A549 (cell line): Measurements from ENCODE around the gene RBM26.

ENCODE experiments used
- CBX8 ChIP-seq: fragments of 200-600 bp; sonication (generic); IDR thresholded peaks from 2 replicates; pipeline ENCODE4 v1.6.1; 2016
- CEBPB ChIP-seq, 2 experiments: fragments of >200 bp in 1 of 2; sonication (Bioruptor Twin) in 1 of 2; formaldehyde crosslinking in 1 of 2; IDR thresholded peaks; 2 replicates each; pipeline ENCODE4 v1.6.1; 2012 to 2016
- CHD2 ChIP-seq: fragments of 150-350 bp; IDR thresholded peaks from 2 replicates; pipeline ENCODE4 v1.6.1; 2014; ENCODE audit warnings: low read length; ENCODE audit not compliant: partially characterized antibody
- EP300 ChIP-seq, 2 experiments: fragments of >200 bp; sonication (Bioruptor Twin); formaldehyde crosslinking; IDR thresholded peaks; 2 replicates in 1 of 2; 3 replicates in 1 of 2; pipeline ENCODE4 v1.6.1; 2016 to 2017
- MAX ChIP-seq: IDR thresholded peaks from 2 replicates; pipeline ENCODE4 v1.6.1; 2012
- RAD21 ChIP-seq, 2 experiments: fragments of >200 bp in 1 of 2; sonication (Bioruptor Twin) in 1 of 2; formaldehyde crosslinking in 1 of 2; IDR thresholded peaks in 1 of 2; conservative IDR thresholded peaks in 1 of 2; 2 replicates in 1 of 2; 3 replicates in 1 of 2; pipeline ENCODE4 v1.6.1; 2012 to 2018; ENCODE audit warnings: inconsistent platforms in 1 of 2
- RCOR1 ChIP-seq: fragments of 150-350 bp; IDR thresholded peaks from 2 replicates; pipeline ENCODE4 v1.6.1; 2014; ENCODE audit warnings: antibody characterized with exemption, low read length, low read depth

GRCh38 chr13:79306650-79307049 lies 99.4 kb downstream of the RBM26 start:
- TF ChIP-seq EP300 (IDR thresholded peaks at IDR 0.05) (no peak), MAX (no peak), RAD21 (conservative IDR thresholded peaks at IDR 0.05 in 1 of 2, IDR thresholded peaks at IDR 0.05 in 1 of 2) (no peak), CHD2 (no peak), RCOR1 (no peak), CEBPB (IDR thresholded peaks at IDR 0.05) (no peak), CBX8 (no peak)
